Panc1 (cell line): ENCODE results near the gene XK. TPM values are rescaled to one million over a fixed set of nuclear protein-coding genes. Genes with fewer than 3 reads are reported as not detected.

Experiments used
- ATAC-seq: fragments of 200-7000 bp; cut with Tn5 transposase; 2 replicates; pipeline ENCODE4 v1.9.1; 2020; ENCODE audit warnings: mild to moderate bottlenecking, moderate library complexity
- BruUV-seq: library from RNA; stranded (reverse); fragments of 400-500 nt; replicated peaks from 2 replicates; lab custom pipeline; 2021; lab: Mats Ljungman, UMichigan
- CTCF ChIA-PET: fragments of 300-600 bp; sonication (Branson Sonifier 250); formaldehyde crosslinking; loops from one replicate; lab custom pipeline; 2022; ENCODE audit warnings: antibody characterized with exemption; lab: Charles Lee
- POLR2A ChIA-PET: fragments of 300-600 bp; sonication (Branson Sonifier 250); formaldehyde crosslinking; loops from one replicate; lab custom pipeline; 2022; ENCODE audit warnings: antibody characterized with exemption; lab: Charles Lee
- DNase-seq: peaks from one replicate; pipeline ENCODE4 v3.0.0-alpha.2; 2010; ENCODE audit warnings: low read depth, low spot score
- H3K27ac ChIP-seq: 2 replicates; pipeline ENCODE4 v1.5.1; 2011; ENCODE audit warnings: mild to moderate bottlenecking, low read length, inconsistent platforms
- H3K27me3 ChIP-seq: fragments of 200-500 bp; sonication (Bioruptor generic); 2 replicates; pipeline ENCODE4 v1.6.0; 2014; ENCODE audit warnings: low read length, inconsistent platforms; ENCODE audit not compliant: control insufficient read depth, insufficient read depth
- H3K36me3 ChIP-seq: fragments of 200-500 bp; sonication (Bioruptor generic); 2 replicates; pipeline ENCODE4 v1.5.1; 2014; ENCODE audit warnings: inconsistent platforms, mild to moderate bottlenecking, low read length, moderate library complexity; ENCODE audit not compliant: control insufficient read depth, insufficient read depth
- H3K4me1 ChIP-seq: 2 replicates; pipeline ENCODE4 v1.5.1; 2011; ENCODE audit warnings: inconsistent platforms, mild to moderate bottlenecking, low read length, moderate library complexity; ENCODE audit not compliant: control insufficient read depth, insufficient read depth
- H3K4me3 ChIP-seq, 2 experiments: 2 replicates each; pipeline ENCODE4 v1.5.1; 2011 to 2012; ENCODE audit warnings: low read depth in 2 of 2, low read length in 2 of 2, mild to moderate bottlenecking in 2 of 2, inconsistent platforms in 1 of 2, moderate library complexity in 1 of 2
- H3K9me3 ChIP-seq: fragments of 200-500 bp; sonication (Bioruptor generic); 2 replicates; pipeline ENCODE4 v1.5.1; 2014; ENCODE audit warnings: low read depth, mild to moderate bottlenecking, inconsistent platforms, low read length, moderate library complexity; ENCODE audit not compliant: control insufficient read depth, insufficient read depth
- POLR2AphosphoS5 ChIP-seq: IDR thresholded peaks from 2 replicates; pipeline ENCODE4 v1.6.1; 2012; ENCODE audit warnings: mild to moderate bottlenecking, low read depth, low read length, moderate library complexity
- SIN3A ChIP-seq: IDR thresholded peaks from 2 replicates; pipeline ENCODE4 v1.6.1; 2012; ENCODE audit warnings: low read depth, mild to moderate bottlenecking, low read length, moderate library complexity, borderline replicate concordance; ENCODE audit not compliant: insufficient read depth
- TCF7L2 ChIP-seq: IDR thresholded peaks from 2 replicates; pipeline ENCODE4 v1.6.1; 2011; ENCODE audit warnings: mild to moderate bottlenecking, low read depth, low read length, inconsistent platforms
- in situ Hi-C: cut with HindIII; loops from 2 replicates; pipeline ENCODE4 v1.10.0; 2016; ENCODE audit warnings: low sequenced_read_pairs, low pct_unique_long_range_greater_than_20kb
- intact Hi-C: fragments of 100-400 bp; cut with micrococcal nuclease; formaldehyde crosslinking; loops from one replicate; pipeline ENCODE4 v1.10.0; 2022; ENCODE audit not compliant: unreplicated experiment
- total RNA-seq: library from RNA; stranded (reverse); gene quantifications from one replicate; pipeline ENCODE4 v1.2.1, GENCODE V29; 2021; ENCODE audit not compliant: unreplicated experiment
- TF ChIP-seq, protein P1 (sequence below), 2 experiments: IDR thresholded peaks; 2 replicates each; pipeline ENCODE4 v1.6.1; 2011 to 2012; ENCODE audit warnings: low read depth in 2 of 2, control low read depth in 1 of 2, low read length in 1 of 2, mild to moderate bottlenecking in 1 of 2, moderate library complexity in 1 of 2; ENCODE audit not compliant: insufficient read depth in 1 of 2
- TF ChIP-seq, protein P2 (sequence below): fragments of 450-650 bp; IDR thresholded peaks from 2 replicates; pipeline ENCODE4 v1.5.1; 2017; ENCODE audit warnings: mild to moderate bottlenecking

Gene XK
- total RNA-seq, 1 experiment from 2014 or later = 1.3 TPM

GRCh38 chrX:37776283-37776986, 90.8 kb downstream of the XK start:
- Histone ChIP-seq H3K4me3 (no peak overlapping the region), H3K27ac (no peak overlapping the region), H3K36me3 (no peaks in the 10 kb centered on the region), H3K9me3 (no peaks in the 10 kb centered on the region), H3K27me3 (no peaks in the 10 kb centered on the region), H3K4me1 (no peaks in the 10 kb centered on the region)
- ChIA-PET POLR2A (no interaction called here), CTCF (no interaction called here)
- intact Hi-C loops = no loop called here
- DNase-seq = no peak
- no TSS peak for BruUV-seq
- no peak for ATAC-seq
- TF ChIP-seq, protein P1, sequence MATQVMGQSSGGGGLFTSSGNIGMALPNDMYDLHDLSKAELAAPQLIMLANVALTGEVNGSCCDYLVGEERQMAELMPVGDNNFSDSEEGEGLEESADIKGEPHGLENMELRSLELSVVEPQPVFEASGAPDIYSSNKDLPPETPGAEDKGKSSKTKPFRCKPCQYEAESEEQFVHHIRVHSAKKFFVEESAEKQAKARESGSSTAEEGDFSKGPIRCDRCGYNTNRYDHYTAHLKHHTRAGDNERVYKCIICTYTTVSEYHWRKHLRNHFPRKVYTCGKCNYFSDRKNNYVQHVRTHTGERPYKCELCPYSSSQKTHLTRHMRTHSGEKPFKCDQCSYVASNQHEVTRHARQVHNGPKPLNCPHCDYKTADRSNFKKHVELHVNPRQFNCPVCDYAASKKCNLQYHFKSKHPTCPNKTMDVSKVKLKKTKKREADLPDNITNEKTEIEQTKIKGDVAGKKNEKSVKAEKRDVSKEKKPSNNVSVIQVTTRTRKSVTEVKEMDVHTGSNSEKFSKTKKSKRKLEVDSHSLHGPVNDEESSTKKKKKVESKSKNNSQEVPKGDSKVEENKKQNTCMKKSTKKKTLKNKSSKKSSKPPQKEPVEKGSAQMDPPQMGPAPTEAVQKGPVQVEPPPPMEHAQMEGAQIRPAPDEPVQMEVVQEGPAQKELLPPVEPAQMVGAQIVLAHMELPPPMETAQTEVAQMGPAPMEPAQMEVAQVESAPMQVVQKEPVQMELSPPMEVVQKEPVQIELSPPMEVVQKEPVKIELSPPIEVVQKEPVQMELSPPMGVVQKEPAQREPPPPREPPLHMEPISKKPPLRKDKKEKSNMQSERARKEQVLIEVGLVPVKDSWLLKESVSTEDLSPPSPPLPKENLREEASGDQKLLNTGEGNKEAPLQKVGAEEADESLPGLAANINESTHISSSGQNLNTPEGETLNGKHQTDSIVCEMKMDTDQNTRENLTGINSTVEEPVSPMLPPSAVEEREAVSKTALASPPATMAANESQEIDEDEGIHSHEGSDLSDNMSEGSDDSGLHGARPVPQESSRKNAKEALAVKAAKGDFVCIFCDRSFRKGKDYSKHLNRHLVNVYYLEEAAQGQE (IDR thresholded peaks at IDR 0.05; ENCODE audit: insufficient read depth in 1 of 2, low read depth in 2 of 2, low read length in 1 of 2) = no peak
- TF ChIP-seq POLR2AphosphoS5 (no peak), SIN3A (no peak), TCF7L2 (no peak)
- TF ChIP-seq, protein P2, sequence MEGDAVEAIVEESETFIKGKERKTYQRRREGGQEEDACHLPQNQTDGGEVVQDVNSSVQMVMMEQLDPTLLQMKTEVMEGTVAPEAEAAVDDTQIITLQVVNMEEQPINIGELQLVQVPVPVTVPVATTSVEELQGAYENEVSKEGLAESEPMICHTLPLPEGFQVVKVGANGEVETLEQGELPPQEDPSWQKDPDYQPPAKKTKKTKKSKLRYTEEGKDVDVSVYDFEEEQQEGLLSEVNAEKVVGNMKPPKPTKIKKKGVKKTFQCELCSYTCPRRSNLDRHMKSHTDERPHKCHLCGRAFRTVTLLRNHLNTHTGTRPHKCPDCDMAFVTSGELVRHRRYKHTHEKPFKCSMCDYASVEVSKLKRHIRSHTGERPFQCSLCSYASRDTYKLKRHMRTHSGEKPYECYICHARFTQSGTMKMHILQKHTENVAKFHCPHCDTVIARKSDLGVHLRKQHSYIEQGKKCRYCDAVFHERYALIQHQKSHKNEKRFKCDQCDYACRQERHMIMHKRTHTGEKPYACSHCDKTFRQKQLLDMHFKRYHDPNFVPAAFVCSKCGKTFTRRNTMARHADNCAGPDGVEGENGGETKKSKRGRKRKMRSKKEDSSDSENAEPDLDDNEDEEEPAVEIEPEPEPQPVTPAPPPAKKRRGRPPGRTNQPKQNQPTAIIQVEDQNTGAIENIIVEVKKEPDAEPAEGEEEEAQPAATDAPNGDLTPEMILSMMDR = no peak
- in situ Hi-C loops = no loop called here

DNA sequence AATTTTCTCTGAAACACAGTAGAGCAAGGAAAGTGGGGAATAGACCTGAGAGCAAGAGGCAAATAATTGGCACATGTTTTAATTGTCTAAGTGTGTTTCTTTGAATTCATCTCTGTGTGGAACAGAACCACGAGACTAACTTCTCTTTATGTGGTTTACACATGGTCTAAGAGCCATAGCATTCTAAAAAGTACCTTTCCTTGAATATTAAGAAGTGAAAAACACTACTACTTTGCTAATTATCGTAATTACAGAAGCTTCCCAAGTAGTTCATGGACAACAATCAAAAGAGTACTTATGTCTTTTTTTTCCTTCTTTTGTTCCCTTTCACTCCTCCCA, 91.4 kb downstream of the XK start:
- Histone ChIP-seq H3K4me3 (no peak overlapping the region), H3K36me3 (no peaks in the 10 kb centered on the region), H3K27me3 (no peaks in the 10 kb centered on the region), H3K9me3 (no peaks in the 10 kb centered on the region), H3K4me1 (no peaks in the 10 kb centered on the region), H3K27ac (no peak overlapping the region)
- TF ChIP-seq SIN3A = no peak
- TF ChIP-seq TCF7L2 = no peak
- TF ChIP-seq, protein P1 (IDR thresholded peaks at IDR 0.05; ENCODE audit: insufficient read depth in 1 of 2, low read depth in 2 of 2, low read length in 1 of 2) = no peak
- TF ChIP-seq POLR2AphosphoS5 = no peak
- no TSS peak for BruUV-seq
- ChIA-PET CTCF (no interaction called here), POLR2A (no interaction called here)
- in situ Hi-C loops (no loop called here), intact Hi-C loops (no loop called here)
- DNase-seq (no peak), ATAC-seq (no peak)
